IPS-15b (cell line): Measurements from ENCODE around the gene MRPL16.

Experiments used
- H3K27me3 ChIP-seq: one replicate; pipeline ENCODE4 v1.6.1; 2013; ENCODE audit warnings: low read length; ENCODE audit not compliant: control insufficient read depth, insufficient read depth
- H3K36me3 ChIP-seq: one replicate; pipeline ENCODE4 v1.6.1; 2013; ENCODE audit warnings: low read length; ENCODE audit not compliant: control insufficient read depth, insufficient read depth
- H3K4me1 ChIP-seq: one replicate; pipeline ENCODE4 v1.6.1; 2013; ENCODE audit warnings: mild to moderate bottlenecking, low read length; ENCODE audit not compliant: control insufficient read depth, insufficient read depth
- H3K4me3 ChIP-seq: one replicate; pipeline ENCODE4 v1.5.1; 2013; ENCODE audit warnings: low read depth, low read length
- H3K9ac ChIP-seq: one replicate; pipeline ENCODE4 v1.6.1; 2013; ENCODE audit warnings: low read depth, mild to moderate bottlenecking, low read length
- H3K9me3 ChIP-seq: one replicate; pipeline ENCODE4 v1.6.1; 2013; ENCODE audit warnings: mild to moderate bottlenecking, low read length; ENCODE audit not compliant: control insufficient read depth, insufficient read depth

Gene MRPL16

DNA sequence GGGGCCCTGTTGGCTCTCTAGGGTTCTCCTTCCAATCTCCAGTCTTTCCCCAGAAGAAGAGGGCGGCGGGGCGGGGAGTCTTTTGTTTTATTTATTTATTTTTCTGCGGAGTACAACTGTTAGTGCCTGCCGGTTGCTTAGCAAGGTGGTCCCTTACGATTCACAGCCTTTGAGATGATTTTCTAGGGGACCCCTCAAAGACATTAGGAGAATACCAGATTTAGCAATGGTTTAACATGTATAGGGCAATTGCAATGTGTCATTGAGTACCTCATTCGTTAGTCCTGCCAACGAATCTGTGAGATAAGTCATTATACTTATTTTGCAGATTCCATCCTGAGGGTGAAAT lies 307 bp upstream of the MRPL16 start:
- H3K9me3 ChIP-seq, result no peaks in the 10 kb centered on the region

DNA sequence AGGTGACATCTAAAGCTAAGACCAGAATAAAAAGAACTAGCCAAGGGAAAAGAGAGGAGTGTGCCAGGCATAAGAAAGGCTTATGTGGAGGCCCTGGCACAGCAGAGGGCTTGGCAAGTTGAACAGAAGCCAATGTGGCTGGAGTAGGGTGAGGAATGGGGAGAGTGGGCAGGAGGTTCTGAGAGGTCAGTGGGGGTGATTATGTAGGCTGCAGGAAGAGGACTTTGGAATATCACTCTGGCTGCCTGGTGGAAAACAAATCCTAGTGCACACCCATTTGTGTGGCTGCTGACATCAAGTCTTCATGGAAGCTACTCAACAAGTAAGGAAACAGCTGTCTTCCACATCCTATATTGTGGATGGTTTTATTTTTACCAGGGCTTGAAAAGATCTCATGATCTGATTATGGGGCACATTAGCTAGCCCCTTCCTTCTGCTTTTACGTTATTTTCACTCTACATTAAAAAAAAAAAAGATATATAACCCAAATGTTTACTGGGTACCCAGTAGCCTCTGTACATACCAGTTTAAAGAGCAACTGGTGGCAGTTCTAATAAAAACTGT lies 3.4 kb downstream of the MRPL16 start:
- Histone ChIP-seq H3K9me3 (no peaks in the 10 kb centered on the region), H3K36me3 (peaks cover 15% of the 10 kb centered on the region), H3K9ac (no peak overlapping the region), H3K4me3 (no peak overlapping the region), H3K27me3 (no peaks in the 10 kb centered on the region), H3K4me1 (peaks cover 5% of the 10 kb centered on the region)

More for the DNA sequence above, 307 bp upstream of the MRPL16 start:
- Histone ChIP-seq H3K9ac (peak overlapping the region; percentile 49), H3K36me3 (peaks cover 10% of the 10 kb centered on the region), H3K4me1 (peaks cover 16% of the 10 kb centered on the region), H3K27me3 (no peaks in the 10 kb centered on the region), H3K4me3 (peak overlapping the region; percentile 98)

DNA sequence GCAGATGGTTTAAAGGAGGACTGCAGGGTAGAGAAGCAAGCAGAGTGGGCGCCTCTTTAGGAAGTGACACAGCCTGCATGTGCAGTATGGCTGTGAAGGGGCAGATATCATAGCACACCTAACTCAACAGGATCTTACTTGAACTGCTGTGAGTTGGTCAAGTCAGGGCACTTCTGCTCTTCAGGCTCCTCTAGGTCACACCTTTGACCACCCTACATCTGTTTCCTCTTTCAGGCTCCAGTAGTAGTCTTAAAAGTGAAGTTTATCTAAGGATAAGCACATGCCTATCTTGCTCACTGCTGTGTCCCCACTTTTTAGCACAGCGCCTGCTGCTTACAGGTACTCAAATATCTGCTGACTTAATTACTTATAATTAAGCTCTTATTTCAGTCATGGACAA lies 6.5 kb downstream of the MRPL16 start:
- Histone ChIP-seq H3K4me1 (no peaks in the 10 kb centered on the region), H3K9ac (no peak overlapping the region), H3K36me3 (peaks cover 13% of the 10 kb centered on the region), H3K4me3 (no peak overlapping the region), H3K27me3 (no peaks in the 10 kb centered on the region), H3K9me3 (no peaks in the 10 kb centered on the region)

DNA sequence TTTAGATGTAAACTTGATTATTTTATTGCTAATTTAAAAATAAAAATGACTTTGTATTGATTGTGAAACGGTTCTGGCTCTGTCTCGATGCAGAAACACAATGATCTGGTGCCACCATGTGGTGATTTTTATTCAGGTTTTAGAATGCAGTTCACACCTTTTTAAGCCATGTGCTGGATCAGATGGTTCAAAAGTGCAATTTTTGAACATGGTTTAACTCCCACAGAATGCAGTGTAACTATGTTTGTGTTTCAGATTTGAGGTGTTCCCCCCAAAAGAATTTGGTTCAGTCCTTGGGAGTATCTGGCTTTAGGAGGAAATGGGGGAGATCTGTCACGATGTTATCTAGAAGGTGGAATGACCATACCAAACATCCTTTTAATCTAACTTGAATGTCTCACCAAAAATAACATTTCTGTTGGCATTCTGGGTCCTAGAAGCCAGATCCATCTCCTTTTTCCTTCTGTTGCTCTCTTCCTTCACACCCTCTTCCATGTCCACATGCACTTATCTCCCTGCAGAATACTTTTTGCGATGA lies 7.9 kb downstream of the MRPL16 start:
- Histone ChIP-seq H3K27me3 (no peaks in the 10 kb centered on the region), H3K9me3 (no peaks in the 10 kb centered on the region), H3K36me3 (peaks cover 13% of the 10 kb centered on the region), H3K4me3 (no peak overlapping the region), H3K9ac (no peak overlapping the region), H3K4me1 (no peaks in the 10 kb centered on the region)

DNA sequence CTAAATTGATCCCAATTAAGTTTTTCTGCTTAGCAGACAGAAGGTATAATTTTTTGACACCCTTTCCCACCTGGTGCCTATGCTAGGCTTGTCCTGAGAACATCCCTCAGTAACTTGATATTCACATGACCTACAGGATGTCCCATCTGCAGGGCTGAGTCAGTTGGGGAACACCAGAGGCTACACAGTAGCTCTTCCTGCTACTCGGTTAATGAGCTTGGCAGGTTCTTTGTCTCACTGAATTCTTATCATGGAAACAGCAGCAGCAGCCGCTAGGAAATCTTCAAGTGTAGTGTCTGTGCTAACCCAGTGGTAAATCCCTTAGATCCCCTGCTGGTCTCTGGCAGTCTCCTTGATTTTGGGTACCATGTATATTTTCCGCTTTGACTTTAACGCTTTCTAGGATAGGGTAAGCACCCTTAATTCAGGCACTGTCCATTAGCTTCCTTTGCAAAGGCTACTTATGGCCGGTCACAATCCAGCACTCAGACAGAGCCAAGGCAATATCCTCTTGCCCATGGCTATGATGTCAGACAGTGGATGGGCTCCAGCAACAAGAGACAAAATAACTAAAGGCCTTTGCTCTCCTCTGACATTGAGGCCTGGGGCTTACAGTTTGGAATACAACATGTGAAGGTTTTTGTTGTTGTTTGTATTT lies 8.5 kb downstream of the MRPL16 start:
- Histone ChIP-seq H3K9ac (no peak overlapping the region), H3K4me1 (no peaks in the 10 kb centered on the region), H3K9me3 (no peaks in the 10 kb centered on the region), H3K27me3 (no peaks in the 10 kb centered on the region), H3K4me3 (no peak overlapping the region), H3K36me3 (peaks cover 13% of the 10 kb centered on the region)

DNA sequence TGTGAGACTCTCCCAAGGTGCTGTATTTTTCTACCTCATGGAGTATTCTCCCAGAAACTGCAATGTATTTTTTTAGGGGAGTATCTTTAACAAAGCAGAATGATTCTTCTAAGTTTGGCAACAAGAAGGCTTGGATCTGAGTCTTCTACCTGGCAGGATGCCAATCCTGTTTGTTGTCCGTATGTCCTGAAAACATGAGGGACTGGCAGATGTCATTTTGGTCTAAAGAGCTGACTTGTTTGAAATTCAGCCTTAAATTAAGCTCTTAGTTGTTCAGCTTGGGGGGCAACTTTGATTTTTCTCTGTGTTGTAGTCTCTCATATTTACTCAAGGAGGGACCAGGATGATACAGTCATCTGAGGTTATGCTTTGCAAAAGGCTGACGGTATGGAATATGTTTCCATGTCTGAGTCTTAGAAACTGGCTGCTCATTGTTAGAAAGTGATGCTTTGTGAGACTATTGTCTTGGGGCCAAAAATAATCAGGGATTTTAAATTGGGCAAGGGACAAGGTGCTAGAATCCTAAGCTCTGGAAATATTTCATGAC lies 9.3 kb downstream of the MRPL16 start:
- no peaks in the 10 kb centered on the region for H3K9me3 ChIP-seq
- H3K9ac ChIP-seq, result no peak overlapping the region
- no peaks in the 10 kb centered on the region for H3K4me1 ChIP-seq
- no peak overlapping the region for H3K4me3 ChIP-seq
- H3K27me3 ChIP-seq, result no peaks in the 10 kb centered on the region
- peaks cover 7% of the 10 kb centered on the region for H3K36me3 ChIP-seq

GRCh38 chr11:59800390-59801025 lies 10.1 kb downstream of the MRPL16 start:
- no peak overlapping the region for H3K9ac ChIP-seq
- no peaks in the 10 kb centered on the region for H3K27me3 ChIP-seq
- H3K4me3 ChIP-seq, result no peak overlapping the region
- no peaks in the 10 kb centered on the region for H3K9me3 ChIP-seq
- H3K36me3 ChIP-seq, result peaks cover 9% of the 10 kb centered on the region
- no peaks in the 10 kb centered on the region for H3K4me1 ChIP-seq

DNA sequence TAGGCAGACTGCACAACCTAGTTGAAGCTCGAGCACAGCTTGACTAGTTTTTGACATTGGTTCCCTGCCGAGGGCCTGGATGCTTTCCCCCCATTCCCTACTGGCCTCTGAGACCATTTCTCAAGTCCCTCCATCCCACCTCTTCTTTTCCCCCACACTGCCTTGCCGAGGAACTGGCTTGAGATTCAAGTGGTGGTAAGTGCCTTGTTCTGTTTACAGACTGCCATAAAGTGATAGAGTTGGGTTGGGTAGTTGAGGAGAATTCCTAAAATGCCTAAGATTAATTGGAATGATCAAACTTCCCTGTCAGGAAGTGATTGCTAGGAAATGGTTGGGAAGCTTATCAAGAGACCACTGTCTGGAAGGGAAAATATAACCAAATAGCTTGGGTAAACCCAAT lies 16.2 kb downstream of the MRPL16 start:
- H3K9ac ChIP-seq, result no peak overlapping the region
- peaks cover 49% of the 10 kb centered on the region for H3K36me3 ChIP-seq

DNA sequence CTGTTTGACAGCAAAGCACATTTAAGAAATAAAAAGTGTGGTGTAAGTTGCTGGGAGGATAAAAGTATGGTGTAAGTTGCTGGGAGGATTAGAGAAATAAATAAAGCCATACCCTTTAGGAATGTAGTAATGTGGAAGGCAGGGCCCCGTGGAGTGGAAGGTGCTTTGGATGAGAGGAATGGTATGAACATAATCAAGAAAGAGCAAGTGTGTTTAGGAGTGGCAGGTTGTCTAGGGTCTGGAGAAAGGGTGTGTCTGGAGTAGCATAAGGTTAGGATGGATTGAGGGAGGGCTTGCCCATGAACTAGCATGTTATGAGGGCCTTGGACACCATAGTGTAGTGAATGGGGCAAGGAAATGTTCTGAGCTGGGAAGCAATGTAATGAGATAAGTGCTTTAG lies 18.1 kb downstream of the MRPL16 start:
- no peaks in the 10 kb centered on the region for H3K9me3 ChIP-seq
- H3K4me1 ChIP-seq, result no peaks in the 10 kb centered on the region
- no peaks in the 10 kb centered on the region for H3K27me3 ChIP-seq
- H3K4me3 ChIP-seq, result no peak overlapping the region
- no peak overlapping the region for H3K9ac ChIP-seq
- H3K36me3 ChIP-seq, result peaks cover 51% of the 10 kb centered on the region

More for the DNA sequence above, 16.2 kb downstream of the MRPL16 start:
- H3K4me1 ChIP-seq, result no peaks in the 10 kb centered on the region
- H3K9me3 ChIP-seq, result no peaks in the 10 kb centered on the region
- no peaks in the 10 kb centered on the region for H3K27me3 ChIP-seq
- no peak overlapping the region for H3K4me3 ChIP-seq

DNA sequence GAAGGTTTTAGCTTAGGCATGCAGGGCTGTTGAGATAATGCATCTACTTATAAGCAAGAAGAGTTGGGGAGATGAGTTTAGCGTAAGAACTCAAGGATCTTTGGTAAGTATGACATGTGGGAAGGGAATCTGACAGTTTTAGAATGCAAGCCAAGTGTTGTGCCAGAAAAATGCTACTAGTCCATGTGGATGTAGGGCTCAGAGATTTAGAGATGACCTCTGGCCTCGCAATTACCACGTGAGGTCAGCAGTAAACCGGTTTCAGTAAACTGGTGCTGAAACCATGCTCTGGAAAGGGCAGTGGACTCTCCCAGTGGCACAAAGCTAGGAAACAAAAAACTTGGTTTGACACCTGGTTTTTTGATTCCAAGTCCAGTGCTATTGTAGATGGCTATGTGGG lies 18.9 kb downstream of the MRPL16 start:
- H3K4me3 ChIP-seq, result no peak overlapping the region
- no peaks in the 10 kb centered on the region for H3K27me3 ChIP-seq
- H3K36me3 ChIP-seq, result peaks cover 53% of the 10 kb centered on the region
- H3K9me3 ChIP-seq, result no peaks in the 10 kb centered on the region
- no peaks in the 10 kb centered on the region for H3K4me1 ChIP-seq
- H3K9ac ChIP-seq, result no peak overlapping the region

DNA sequence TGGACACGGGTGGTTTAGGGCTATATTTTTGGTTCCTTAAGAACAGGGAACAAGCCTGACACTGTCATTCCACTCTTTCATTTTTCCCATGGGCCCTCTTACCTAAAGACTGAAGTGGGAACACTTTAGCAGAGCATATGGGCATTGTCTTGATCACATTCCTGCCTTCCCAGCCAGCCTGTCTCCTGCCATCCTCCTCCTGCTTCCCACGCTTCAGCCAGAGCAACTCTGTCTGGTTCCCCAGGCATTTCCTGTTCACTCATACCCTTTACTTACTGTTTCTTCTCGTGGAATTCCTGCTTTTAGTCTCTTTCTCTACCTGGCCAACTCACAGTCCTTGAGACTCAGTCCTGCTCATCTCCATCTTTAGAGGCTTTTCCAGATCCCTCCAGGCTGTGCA lies 22.8 kb downstream of the MRPL16 start:
- Histone ChIP-seq H3K9me3 (no peaks in the 10 kb centered on the region), H3K27me3 (no peaks in the 10 kb centered on the region), H3K4me1 (no peaks in the 10 kb centered on the region), H3K4me3 (no peak overlapping the region), H3K36me3 (peaks cover 30% of the 10 kb centered on the region), H3K9ac (no peak overlapping the region)

- H3K4me3 ChIP-seq, result no peak overlapping the region
- no peaks in the 10 kb centered on the region for H3K4me1 ChIP-seq
- H3K36me3 ChIP-seq, result peaks cover 24% of the 10 kb centered on the region
- H3K27me3 ChIP-seq, result no peaks in the 10 kb centered on the region
- H3K9ac ChIP-seq, result no peak overlapping the region
- H3K9me3 ChIP-seq, result no peaks in the 10 kb centered on the region
These were observed 23.4 kb downstream of the MRPL16 start for GRCh38 chr11:59787255-59787588.
